Fibroblast of skin of abdomen (primary cell): ENCODE data around the gene PLG.
"Not testable (repeated sequence)": the region's sequence is repeated elsewhere in the genome, so short reads cannot be mapped to it uniquely, and the experiment has no call there.

Experiments used
- DNase-seq: peaks from one replicate; pipeline ENCODE4 v3.0.0-alpha.2; 2013

The PLG gene

DNA sequence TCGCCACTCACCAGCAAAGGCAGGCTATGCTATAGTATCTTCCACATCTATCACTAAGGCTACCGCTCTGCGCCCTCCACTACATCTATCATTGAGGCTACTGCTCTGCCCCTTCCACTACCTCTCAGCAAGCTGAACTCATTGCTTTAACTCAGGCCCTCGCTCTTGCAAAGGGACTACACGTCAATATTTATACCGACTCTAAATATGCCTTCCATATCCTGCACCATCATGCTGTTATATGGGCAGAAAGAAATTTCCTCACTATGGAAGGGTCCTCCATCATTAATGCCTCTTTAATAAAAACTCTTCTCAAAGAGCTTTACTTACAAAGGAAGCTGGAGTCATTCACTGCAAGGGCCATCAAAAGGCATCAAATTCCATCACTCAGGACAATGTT lies 77.1 kb downstream of the PLG start:
- DNase-seq: not testable (repeated sequence)

DNA sequence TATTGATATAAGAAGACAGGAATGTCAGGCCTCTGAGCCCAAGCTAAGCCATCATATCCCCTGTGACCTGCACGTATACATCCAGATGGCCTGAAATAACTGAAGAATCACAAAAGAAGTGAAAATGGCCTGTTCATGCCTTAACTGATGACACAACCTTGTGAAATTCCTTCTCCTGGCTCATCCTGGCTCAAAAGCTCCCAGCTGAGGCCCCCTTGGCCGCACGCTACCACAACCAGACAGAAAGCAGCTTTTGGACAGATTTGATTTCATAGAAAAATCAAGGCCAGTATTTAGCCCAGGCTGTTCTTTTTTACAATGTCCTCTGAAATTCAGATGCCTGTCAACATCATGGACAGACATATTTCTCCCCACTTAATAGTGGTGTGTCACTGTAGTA lies 78.6 kb downstream of the PLG start:
- not testable (repeated sequence) for DNase-seq

DNA sequence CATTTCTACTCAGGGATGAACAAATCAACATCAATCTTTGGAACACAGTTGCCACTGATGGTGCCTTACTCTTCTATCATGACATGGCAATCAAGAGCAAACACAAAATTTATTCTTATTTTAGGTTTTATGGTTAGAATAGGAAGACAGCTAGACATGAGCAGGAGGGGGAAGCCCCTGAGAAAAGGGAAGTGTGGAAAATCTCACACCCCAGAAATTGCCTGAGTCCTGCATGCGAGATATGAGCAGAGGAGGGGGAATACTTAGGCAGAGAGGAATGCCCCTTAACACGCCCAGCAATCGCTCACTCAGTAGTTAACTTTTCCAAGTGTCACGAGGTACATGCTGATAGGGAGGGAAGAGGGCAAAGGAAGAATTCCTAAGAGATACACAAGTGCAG lies 79.3 kb downstream of the PLG start:
- DNase-seq: no peak

DNA sequence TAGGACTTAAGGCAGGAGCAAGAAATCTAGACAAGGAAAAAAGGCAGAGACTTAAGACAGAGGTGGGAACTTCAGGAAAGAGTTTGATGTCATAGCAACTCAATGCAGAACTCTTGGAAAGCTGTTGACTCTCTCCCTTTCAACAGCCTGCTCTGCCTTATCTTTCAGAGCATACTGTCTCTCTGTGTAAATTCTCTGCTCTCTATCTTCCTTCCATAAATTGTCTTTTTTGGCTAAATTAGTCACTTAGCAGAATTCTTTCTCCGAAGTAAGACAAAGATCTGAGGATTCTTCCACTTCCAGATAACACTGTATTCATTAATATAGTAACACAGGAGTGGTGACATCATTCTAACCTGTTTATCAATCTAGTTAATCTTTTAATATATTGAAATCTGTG lies 80.2 kb downstream of the PLG start:
- DNase-seq: no peak

DNA sequence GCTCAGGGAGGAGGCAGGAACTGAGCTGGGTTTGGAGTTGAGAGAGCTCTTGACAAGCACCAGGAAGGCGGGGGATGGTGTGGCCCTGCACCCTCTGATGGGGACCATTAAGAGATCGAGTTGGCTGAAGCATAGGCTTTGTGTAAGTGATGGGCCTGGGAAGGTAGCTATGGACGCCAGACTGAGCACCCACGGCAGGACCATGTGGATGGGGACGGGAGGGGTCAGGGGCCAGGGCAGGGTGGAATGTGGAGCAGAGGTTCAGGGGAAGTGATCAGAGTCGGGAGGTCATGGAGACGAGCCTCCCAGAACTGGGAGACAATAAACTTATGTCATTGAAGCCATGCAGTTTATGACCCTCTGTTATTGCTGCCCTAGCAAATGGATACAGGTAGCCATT lies 81.7 kb downstream of the PLG start:
- no peak for DNase-seq

DNA sequence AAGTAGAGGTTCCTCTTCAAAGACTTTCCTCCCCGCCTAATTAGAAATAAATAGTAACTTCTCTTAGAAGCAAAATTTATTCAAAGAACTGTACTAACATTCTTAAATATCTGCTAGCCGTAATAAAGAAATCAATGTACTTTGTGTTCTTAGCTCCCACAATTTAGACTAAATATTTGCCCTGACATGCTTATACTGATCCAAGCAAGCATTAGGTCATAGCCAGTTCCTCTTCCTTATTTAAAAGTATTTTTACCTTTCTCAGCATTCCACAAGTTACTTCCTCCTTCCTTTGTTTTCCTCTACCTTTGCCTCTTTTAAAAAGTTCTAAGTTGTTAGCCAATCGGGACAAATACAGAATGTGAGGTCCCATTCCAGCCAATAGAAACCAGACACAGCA lies 86.1 kb downstream of the PLG start:
- DNase-seq: not testable (repeated sequence)

DNA sequence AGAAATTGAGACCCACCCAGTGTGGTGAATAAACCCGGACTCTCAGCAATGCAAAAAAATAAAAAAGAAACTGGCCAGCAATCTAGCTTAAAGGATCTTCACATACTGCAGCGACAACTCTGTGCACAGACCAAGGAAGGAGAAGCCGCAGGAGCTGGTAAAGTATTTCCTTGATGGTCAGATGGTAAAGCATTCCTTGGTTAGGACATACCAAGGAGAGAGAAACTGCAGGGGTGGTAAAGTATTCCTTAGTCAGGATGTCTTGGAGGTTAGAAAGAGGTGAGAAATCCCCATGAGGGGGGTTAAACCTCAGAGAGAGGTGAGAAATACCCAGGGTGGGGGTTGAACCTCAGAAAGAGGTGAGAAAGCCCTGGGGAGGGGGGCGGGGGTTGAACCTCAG lies 86.8 kb downstream of the PLG start:
- DNase-seq: no peak

DNA sequence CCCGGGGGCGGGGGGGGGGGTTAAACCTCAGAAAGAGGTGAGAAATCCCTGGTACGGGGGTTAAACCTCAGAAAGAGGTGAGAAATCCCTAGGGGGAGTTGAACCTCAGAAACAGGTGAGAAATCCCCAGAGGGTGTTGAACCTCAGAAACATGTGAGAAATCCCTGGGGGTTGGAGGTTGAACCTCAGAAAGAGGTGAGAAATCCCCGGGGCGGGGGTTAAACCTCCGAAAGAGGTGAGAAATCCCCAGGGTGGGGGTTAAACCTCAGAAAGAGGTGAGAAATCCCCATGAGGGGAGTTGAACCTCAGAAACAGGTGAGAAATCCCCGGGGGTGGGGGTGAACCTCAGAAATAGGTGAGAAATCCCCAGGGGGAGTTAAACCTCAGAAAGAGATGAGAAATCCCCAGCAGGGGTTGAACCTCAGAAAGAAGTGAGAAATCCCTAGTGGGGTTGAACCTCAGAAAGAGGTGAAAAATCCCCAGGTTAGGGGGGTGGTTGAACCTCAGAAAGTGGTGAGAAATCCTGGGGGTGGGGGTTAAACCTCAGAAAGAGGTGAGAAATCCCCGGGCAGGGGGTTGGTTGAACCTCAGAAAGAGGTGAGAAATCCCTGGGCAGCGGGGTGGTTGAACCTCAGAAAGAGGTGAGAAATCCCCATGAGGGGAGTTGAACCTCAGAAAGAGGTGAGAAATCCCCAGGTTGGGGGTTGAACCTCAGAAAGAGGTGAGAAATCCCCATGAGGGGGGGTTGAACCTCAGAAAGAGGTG lies 87.4 kb downstream of the PLG start:
- no peak for DNase-seq

DNA sequence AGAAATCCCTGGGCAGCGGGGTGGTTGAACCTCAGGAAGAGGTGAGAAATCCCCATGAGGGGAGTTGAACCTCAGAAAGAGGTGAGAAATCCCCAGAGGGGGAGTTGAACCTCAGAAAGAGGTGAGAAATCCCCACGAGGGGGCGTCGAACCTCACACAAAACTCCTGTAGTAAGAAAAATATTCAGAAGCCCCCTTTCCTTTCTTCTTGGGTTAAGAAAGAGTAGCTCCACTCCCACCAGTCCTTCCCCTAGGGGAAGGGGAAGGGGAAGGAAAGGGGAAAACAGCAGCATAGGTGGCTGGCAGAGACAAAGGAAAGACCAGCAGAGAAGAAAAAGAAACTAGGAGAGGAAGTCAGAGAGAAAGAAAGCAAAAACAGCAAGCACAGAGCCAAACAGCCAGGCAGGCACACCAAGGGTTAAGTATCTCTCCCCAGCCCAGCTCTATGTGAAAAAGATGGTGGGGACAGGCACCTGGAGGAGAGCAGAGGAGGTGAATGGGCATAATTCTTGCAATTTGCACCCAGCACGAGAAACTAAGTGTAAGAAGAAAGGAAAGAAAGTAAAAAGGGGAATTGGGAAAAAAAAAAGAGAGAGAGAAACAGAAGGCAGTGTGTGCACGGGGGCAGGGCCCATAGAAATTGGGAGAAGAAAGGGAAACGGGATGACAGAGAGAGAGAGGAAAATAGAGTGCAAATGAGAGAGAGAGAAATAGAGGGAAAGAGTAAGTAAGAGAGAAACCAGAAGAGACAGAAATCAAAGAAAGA lies 88.2 kb downstream of the PLG start:
- DNase-seq: no peak

DNA sequence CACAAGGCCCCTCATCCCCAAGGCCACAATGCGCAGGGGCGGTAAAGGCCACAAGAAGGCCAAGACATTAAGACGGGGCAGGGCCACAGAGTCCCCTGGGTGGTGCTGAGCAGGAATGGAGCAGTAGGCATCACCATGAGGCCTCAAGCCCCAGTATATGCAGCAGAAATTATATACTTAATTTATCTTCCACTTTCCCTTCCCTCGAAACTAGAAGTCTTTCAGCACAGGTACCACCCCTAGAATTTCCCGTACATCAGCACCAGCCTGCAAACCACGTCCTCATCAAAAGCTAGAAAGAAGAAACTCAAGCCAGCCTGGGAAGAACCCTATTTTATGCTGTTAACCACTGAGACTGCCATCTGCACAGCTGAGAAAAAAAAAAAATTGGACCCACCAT lies 89.4 kb downstream of the PLG start:
- DNase-seq: no peak

DNA sequence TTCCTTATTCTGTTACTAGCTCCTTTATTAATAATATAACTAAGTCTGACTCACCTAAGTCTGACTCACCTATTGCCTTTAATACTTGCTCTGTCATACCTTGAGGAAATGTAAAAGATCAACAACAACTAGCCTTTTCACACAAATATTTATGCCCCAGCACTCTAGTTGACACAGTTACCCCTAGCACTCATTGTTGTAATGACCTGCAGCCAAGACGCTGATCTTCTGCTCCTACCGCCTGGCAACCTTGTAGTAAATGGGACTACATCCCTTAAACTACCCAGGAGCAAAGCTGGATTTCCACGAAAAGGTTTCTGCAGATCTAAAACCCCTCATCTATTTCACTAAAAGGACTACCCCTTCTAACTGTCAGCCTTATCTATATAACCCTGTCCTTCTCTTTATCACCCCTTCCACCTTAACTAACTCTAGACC lies 90.0 kb downstream of the PLG start:
- no peak for DNase-seq

DNA sequence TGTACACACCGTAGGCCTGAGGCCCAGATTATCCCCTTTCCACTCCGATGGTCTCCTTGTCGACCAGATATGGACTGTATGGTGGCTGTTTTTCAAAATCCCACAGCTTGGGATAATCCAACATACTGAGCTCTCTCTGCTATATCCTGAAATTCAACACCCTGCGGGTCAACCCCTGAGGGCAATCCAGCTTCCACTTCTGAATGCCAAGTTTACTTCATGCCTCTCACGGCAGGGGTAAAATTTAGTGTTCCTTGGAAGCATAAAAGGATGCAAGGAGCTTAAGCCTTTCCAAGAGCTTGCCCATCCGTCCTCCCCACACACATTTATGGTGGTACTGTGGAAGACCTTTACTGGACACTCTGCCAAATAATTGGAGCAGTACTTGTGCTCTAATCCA lies 90.7 kb downstream of the PLG start:
- DNase-seq: no peak

DNA sequence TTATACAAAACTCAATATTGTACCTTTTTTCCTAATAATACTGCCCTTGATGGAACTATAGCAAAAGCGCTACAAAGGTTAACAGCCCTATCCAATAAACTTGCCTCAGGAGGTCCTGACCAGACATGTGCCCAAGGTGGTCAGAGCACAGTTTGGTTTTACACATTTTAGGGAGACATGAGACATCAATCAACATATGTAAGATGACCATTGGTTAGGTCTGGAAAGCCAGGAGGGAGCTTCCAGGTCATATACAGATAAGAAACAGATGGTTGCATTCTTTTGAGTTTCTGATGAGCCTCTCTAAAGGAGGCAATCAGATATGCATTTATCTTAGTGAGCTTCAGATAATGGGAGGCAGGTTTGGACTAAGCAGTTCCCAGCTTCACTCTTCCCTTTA lies 91.6 kb downstream of the PLG start:
- DNase-seq: no peak

DNA sequence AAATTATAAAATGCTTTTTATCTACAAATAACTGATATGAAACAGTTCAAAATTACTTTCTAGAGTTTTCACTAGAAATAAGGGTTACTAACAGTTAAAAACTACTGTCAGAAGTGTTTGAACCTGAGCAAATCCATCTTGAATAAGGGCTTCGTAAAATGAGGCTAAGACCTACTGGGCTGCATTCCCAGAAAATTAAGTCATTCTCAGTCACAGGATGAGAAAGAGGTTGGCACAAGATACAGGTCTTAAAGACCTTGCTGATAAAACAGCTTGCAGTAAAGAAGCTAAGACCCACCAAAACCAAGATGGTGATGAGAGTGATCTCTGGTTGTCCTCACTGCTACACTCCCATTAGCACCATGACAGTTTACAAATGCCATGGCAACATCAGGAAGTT lies 93.7 kb downstream of the PLG start:
- DNase-seq: no peak

DNA sequence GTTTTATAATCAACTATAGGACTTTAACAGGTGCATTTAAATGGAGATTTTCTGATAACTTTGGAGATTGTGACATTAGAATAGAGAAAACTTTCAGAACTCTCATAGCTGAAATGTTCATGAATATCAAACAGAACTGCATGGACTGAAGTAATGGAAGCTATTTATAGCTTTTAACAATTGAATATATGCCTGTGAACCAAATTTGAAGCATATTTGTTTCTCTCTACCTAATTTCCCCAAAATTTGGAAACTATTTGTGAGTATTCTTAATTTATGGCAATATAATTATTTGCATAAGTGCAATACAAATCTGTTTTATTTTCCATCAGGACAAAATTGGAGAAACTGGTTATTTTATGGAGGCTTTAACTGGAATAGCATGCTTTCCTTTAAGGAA lies 96.6 kb downstream of the PLG start:
- DNase-seq: no peak

DNA sequence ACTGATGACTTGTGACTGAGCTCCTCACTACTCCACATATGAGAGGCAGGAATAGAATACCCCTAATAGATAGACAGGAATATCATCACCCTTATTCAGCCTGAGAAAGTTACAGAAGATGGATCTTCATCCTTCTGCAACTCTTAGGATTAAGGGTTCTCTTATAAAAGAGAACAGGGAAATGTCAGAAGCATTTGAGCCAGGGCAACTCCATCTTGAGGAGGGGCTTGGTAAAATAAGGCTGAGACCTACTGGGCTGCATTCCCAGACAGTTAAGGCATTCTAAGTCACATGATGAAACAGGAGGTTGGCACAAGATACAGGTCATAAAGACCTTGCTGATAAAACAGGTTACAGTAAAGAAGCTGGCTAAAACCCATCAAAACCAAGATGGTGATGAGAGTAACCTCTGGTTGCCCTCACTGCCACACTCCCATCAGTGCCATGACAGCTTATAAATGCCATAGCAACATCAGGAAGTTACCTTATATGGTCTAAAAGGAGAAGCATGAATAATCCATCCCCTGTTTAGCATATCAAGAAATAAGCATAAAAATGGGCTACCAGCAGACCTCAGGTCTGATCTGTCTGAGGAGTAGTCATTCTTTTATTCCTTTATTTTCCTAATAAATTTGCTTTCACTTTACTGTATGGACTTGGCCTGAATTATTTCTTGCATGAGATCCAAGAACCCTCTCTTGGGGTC lies 97.9 kb downstream of the PLG start:
- no peak for DNase-seq

DNA sequence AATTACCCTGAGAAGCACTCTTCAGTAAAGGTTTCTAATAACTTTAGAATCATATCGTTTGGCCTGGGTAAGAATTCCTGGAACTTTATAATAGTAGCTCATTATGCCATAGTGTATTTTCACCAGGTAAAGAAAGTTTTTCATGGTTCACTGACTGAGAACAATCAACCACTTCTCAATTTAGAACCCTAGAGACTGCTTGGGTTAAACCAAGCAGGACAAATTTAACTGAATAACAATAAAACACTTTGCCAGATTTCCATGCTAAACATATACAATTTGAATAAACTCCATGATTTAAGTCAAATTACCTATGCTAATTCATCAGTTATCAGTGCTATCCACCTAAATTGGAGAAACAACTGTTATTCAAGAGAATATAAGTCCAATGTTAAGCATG lies 99.4 kb downstream of the PLG start:
- DNase-seq: no peak

DNA sequence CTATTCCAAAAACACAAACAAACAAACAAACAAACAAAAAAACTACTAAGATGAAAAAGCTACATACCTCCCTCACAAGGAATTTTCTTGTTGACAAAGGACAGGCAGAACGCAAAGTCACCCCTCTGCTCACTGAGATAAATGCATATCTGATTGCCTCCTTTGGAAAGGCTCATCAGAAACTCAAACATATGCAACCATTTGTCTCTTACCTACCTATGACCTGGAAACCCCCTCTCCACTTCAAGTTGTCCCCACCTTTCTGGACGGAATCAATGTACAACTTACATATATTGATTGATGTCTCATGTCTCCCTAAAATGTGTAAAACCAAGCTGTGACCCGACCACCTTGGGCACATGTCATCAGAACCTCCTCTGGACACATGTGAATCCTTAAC lies 100.0 kb downstream of the PLG start:
- DNase-seq: not testable (repeated sequence)
